Measurements from ENCODE around the gene CTNNBL1. TPM values are rescaled to one million over a fixed set of nuclear protein-coding genes. Genes with fewer than 3 reads are reported as not detected.

CTNNBL1 gene
- total and polyA plus RNA-seq, 2 of the 4 experiments (the other 2 are of a cell fraction): 29.9 to 34.1 TPM

GRCh38 chr20:37796121-37796520 lies 102.3 kb downstream of the CTNNBL1 start:
- no peak overlapping the region for H3K18ac ChIP-seq (ENCODE audit: low read depth, low read length)
- no peak overlapping the region for H4K8ac ChIP-seq (ENCODE audit: low read depth in 2 of 2, low read length in 2 of 2)
- H3K9ac ChIP-seq (ENCODE audit: low read depth, low read length): no peak overlapping the region
- WGBS, 2 experiments (ENCODE audit: extremely low coverage in 2 of 2, insufficient read length in 1 of 2): 64% methylated on average over 3 of the region's 4 CpGs; no CpG with 5 or more reads in 1 of the 2 experiments
- no peak overlapping the region for H3K14ac ChIP-seq (replicated peaks; ENCODE audit: low read depth, low read length)
- DNase-seq (no peak), ATAC-seq (ENCODE audit: low read depth) (no peak)
- no peaks in the 10 kb centered on the region for H3K9me3 ChIP-seq (ENCODE audit: control insufficient read depth, insufficient read depth, low read length)
- H3K56ac ChIP-seq (ENCODE audit: extremely low read depth, insufficient read depth, low read length): no peak overlapping the region
- ChIA-PET POLR2A (ENCODE audit: unreplicated experiment) (no interaction called here), CTCF (interaction anchor here (0.6 kb wide), 2 partner anchors 50 to 102 kb away, joined by 3 to 5 read pairs; no protein-coding TSS in a partner anchor)
- H3K36me3 ChIP-seq (ENCODE audit: control insufficient read depth, insufficient read depth, low read length): peaks cover 7% of the 10 kb centered on the region
- no TSS peak for BruUV-seq (replicated peaks)
- H3K4ac ChIP-seq (ENCODE audit: low read depth, low read length): no peak overlapping the region
- no peak for TF ChIP-seq MXI1 (IDR thresholded peaks at IDR 0.05; ENCODE audit: borderline replicate concordance, low read depth, low read length)
- TF ChIP-seq CHD1 (IDR thresholded peaks at IDR 0.05; ENCODE audit: low read depth, low read length): no peak
- no peak for TF ChIP-seq RCOR1 (IDR thresholded peaks at IDR 0.05; ENCODE audit: insufficient replicate concordance, low read length)
- TF ChIP-seq POLR2A (IDR thresholded peaks at IDR 0.05; ENCODE audit: low read depth, low read length): no peak
- TF ChIP-seq FOS (IDR thresholded peaks at IDR 0.05; ENCODE audit: low read depth, low read length): no peak
- TF ChIP-seq ELK1 (IDR thresholded peaks at IDR 0.05; ENCODE audit: borderline replicate concordance, low read depth, low read length): no peak
- TF ChIP-seq NFE2L2 (IDR thresholded peaks at IDR 0.05; ENCODE audit: low read depth, low read length): no peak
- H2BK120ac ChIP-seq (ENCODE audit: low read depth, low read length): no peak overlapping the region
- no peak overlapping the region for H3K4me3 ChIP-seq (ENCODE audit: insufficient read depth, low read depth, low read length)
- in situ Hi-C loops (cut with MboI; ENCODE audit: low sequenced_read_pairs) (no loop called here), dilution Hi-C loops (cut with HindIII; ENCODE audit: low sequenced_read_pairs, unreplicated experiment) (no loop called here), intact Hi-C loops (cut with micrococcal nuclease) (no loop called here)
- peaks cover 3% of the 10 kb centered on the region; the same call in 1 of the 2 replicates for H4K20me1 ChIP-seq (ENCODE audit: insufficient read depth, low read length)
- no peak overlapping the region for H3K27ac ChIP-seq (ENCODE audit: insufficient read depth, low read length)
- H3K4me1 ChIP-seq (ENCODE audit: control insufficient read depth, insufficient read depth, low read length): no peaks in the 10 kb centered on the region
- no peak overlapping the region for H2BK5ac ChIP-seq (ENCODE audit: low read depth, low read length, poor library complexity, severe bottlenecking)
- no peak overlapping the region for H2BK15ac ChIP-seq (ENCODE audit: low read depth, low read length)
- no peak overlapping the region for H4K5ac ChIP-seq (ENCODE audit: low read depth, low read length)
- H2AK9ac ChIP-seq (replicated peaks; ENCODE audit: low read depth, low read length, poor library complexity): no peak overlapping the region
- H3K4me2 ChIP-seq (ENCODE audit: low read depth, low read length): no peak overlapping the region
- H2AK5ac ChIP-seq (ENCODE audit: low read depth, low read length): no peak overlapping the region
- peaks cover 6% of the 10 kb centered on the region; the same call in 1 of the 2 replicates for H3K9me1 ChIP-seq (ENCODE audit: insufficient read depth, low read length)
- no peak overlapping the region for H3K23ac ChIP-seq (ENCODE audit: low read depth, low read length)
- no peak overlapping the region for H2BK20ac ChIP-seq (ENCODE audit: low read depth, low read length)
- no peaks in the 10 kb centered on the region for H3K27me3 ChIP-seq (ENCODE audit: control insufficient read depth, insufficient read depth, low read length)
- peaks cover 3% of the 10 kb centered on the region in 2 experiments; a peak in 1 of 4 replicates for H3K79me1 ChIP-seq (ENCODE audit: low read depth in 1 of 2, low read length in 2 of 2)
- H2AFZ ChIP-seq (replicated peaks; ENCODE audit: low read length, poor library complexity): no peak overlapping the region
- H4K91ac ChIP-seq (ENCODE audit: insufficient read depth, low read depth, low read length): no peak overlapping the region
